GM21390 (cell line): Measurements from ENCODE around the gene CREG1.

Experiments
- ATAC-seq: cut with Tn5 transposase; IDR thresholded peaks from one replicate; pipeline ENCODE4 v1.9.1; 2021; ENCODE audit not compliant: unreplicated experiment

The CREG1 gene

DNA sequence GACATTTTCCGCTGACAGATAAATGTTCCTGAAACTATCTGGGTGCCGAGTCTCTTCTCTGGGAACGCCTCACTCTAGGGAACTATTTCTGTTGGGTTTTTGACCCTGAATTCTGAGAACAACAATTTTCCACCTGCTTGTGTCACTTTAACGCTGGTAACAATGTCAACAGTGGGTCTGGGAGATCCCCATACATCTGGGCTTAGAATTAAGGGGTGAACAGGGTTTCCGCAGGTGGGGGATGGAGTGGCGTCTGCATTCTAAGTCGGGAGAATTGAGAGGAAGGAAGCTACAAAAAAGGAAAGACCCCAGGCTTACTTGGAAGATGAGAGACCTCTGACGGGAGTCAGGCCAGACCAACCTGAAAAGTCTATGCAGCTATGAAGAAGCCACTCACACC lies 44.0 kb downstream of the CREG1 start:
- no peak for ATAC-seq

GRCh38 chr1:167507719-167508118 lies 45.8 kb downstream of the CREG1 start:
- no peak for ATAC-seq

DNA sequence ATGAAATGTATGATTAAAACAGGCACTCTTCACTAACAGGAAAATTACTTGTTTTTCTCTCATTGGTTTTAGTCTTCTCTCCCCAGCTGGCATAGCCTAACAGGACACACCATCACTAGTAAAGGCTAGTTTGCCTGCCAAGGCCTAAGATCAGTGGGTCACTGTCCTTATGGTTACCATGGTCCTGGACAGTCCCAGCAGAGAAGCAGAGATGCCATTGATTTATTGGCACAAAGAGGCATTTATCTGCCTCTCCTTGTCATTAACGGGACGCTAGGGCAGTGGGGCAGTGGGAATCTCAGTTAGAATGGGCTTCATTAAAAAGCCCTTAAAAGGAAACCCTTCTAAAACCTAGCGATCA lies 49.1 kb downstream of the CREG1 start:
- ATAC-seq, result no peak

DNA sequence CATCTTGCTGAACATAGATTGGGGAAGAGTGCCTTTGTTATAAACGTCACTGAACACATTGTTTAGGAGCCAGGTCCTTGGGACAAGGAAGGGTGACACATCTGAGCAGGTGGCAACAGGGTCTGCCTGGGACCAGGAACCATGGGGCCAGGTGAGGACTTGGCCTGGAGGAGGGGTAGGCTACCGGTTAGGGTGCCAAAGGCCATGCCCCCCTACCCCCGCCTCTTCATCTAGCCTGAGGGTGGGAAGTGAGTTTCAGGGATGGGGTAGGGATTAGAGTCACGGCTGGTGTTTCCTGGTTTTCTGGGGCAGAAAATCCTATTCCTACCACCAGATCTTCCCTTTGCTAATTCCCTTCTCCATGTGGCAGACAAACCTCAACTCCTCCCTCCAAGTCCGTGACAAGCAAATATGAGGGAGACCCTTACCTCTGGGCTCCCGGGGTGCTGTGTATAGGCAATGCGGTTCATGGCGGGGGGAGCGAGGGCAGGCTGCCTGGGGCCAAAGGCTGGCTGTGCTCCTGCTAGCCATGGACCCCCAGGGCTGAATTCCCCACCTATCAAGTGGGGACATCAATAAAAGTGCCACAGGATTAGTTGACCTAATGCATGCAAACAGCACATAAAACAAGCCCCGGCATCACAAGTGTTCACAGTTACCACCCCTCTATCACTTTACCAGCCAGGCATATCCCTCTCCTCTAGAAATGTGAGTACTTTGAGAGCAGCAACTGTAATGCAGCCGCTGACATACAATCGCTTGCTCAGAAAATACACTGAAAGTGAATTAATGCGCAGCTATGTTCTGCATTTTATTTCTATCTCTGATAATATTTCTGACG lies 49.7 kb downstream of the CREG1 start:
- ATAC-seq, result no peak

DNA sequence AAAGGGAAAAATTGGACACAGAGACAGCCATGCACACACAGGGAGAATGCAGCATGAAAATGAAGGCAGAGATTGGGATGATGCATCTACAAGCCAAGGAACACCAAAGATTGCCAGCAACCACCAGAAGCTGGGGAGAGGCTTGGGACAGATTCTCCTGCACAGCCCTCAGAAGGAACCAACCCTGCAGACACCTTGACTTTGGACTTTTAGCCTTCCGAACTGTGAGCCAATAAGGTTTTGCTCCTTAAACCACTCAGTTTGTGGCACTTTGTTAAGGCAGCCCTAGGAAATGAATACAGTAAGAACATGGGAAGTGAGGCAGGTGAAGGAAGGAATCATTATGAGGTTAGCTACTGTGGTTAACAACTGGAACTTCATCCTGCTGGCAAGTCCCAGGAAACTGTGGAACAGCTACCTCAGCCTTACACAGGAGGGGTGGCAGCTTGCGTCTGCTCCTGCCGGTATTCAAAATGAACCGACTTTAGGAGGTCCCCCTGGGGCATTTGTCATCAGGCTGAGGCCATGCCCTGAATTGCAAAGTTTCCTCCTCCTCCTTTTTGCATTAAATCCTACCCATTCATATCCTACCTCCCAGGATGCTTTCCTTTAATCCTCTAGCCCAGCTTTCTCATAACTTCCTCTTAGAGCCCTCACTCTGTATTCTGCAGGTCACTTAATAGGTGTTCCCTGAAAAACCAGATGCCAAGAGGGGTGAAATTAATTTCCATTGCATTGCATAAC lies 50.7 kb downstream of the CREG1 start:
- ATAC-seq, result no peak

- no peak for ATAC-seq
Measured at GRCh38 chr1:167502192-167502551, 51.4 kb downstream of the CREG1 start.

GRCh38 chr1:167501515-167502191 lies 51.9 kb downstream of the CREG1 start:
- ATAC-seq, result no peak

- ATAC-seq, result no peak
Measured at GRCh38 chr1:167500283-167500860, 53.2 kb downstream of the CREG1 start.

DNA sequence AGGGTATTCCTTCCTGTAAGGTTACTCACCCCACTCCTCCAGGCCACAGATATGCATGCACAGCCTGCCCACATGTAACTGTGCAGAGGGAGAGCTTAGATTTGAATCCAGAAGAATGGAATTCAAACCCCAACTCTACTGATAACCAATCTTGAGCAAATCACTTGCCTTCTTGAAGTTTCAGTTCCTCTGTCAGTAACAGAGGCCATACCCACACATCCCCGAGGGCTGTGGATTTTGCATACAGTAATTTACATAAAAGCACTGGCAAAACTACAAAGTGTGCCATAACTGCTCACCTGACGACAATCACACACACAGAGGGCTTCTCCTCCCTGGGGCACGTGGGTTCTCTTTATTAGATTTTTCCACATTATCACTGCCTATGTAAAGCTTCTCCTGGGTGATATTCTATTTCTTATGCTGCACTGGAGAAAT lies 53.9 kb downstream of the CREG1 start:
- ATAC-seq, result peak; percentile 96

DNA sequence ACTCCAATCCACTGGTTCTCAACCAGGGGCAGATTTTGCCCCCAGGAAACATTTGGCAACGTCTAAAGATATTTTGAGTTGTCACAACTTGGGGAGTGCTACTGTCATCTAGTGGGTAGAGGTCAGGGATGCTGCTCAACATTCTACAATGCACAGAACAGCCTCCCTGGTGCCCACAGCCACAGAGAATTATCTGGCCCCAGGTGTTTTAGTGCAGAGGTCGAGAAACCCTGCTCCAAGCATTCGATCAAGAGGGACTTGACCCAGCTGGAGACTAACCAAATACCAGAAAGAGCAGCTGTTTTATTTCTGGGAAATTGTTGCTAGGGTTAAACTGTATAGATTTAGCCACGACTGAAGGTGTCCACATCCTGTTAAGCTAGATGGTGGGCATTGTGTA lies 54.5 kb downstream of the CREG1 start:
- ATAC-seq, result no peak

DNA sequence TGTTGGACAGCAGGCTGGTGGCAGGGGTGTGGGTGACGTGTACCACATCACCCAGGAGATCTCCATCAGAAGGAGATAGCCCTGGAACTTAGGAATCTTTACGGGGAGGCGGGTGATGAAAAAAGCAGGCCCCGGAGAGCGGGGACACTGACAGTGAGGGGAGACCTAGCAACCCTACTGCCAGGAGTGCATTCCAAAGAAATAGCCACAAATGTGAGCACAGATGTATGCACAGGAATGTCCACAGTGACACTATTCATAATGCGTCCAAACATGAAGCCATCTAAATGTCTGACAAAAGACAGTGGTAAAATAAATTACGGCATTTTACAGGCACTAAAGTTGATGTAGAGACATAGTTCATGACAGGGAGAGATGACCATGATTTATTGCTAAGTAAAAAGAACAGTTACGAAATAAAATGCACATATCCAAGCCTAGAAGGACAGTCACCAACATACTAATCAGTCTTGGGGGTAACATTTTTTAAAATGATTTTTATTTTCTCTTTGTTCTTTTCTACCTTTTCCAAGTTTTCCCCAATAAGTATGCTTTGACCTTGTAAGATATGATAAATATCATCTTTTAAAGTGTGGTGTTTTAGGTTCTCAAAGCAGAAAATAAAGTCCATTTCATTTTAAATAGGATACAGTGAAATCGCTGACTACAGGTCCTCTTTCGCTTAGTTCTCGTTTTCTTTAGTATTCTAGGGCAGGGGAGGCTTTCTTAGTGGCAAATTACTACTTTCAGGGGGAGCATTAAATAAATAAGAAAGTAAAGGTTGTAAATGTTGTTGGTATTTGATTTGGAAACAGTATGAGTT lies 56.6 kb downstream of the CREG1 start:
- no peak for ATAC-seq

DNA sequence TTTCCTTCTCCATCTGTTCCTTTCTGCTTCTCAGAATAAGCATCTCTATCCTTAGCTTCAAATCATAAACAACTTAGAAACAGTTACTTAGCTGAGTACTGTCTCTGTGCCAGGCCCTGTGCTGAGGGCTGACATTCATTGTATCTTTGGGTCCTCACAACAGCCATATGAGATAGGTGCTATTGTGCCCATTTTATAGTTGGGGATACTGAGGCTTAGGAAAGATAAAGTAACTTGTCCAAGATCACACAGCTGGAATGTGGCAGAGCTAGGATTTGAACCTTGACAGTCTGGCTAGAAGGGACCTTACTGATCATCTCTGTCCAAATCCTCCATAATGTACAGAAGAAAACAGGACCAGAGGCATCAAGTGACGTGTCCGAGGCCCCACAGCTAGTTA lies 60.2 kb downstream of the CREG1 start:
- no peak for ATAC-seq

DNA sequence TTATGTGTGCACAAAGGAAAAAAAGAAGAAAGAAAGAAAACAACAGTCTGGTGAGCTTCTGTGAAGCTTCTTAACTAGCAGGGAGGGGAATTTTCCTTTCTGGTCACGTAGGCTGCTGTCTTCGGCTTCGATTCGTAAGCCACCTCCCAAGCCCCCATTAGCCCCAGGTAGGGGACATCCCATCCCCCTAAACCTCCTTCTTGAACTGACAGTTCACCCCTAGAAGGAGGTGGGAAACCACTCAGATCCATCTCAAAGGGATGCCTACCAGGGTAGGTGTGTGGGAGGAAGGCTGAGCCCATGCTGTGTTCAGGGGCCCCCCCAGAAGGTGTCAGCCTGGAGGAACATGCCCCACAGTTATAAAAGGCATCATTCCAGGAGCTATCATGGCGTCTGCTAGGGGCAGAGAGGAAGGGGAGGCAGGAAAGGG lies 61.1 kb downstream of the CREG1 start:
- ATAC-seq, result no peak

DNA sequence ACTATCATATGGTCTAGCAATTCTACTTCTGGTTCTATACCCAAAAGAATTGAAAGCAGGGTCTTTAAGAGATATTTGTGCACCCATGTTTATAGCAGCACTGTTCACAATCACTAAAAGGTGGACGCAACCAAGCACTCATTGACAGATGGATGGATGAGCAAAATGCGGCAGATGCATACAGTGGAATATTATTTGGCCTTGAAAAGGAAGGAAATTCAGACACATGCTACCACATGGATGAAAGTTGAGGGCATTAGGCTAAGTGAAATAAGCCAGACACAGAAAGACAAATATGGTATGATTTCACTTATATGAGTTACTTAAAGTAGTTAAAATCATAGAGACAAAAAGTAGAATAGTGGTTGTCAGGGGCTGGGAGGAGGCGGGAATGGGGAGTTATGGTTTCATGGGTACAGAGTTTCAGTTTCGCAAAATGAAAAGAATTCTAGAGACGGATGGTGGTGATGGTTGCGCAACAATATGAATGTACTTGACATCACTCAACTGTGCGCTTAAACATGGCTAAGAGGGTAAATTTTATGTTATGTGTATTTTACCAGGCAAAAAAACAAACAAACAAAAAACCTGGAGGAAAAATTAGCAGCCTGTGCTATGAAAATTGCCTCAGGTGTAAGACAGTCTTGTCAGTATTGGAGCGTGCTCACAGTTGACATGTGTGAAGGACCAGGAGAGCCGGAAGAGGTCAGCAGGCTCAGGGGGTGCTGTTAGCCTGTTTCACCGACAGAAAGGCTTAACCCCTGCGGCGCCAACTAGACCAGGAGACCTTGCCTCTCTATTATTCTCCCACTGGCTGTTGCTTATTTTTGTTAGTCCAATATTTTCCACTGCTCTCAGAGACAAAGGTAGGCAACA lies 61.7 kb downstream of the CREG1 start:
- ATAC-seq, result no peak
